GM18517 (cell line): ENCODE results near the gene TMCO2.

ENCODE experiments used
- ATAC-seq: cut with Tn5 transposase; IDR thresholded peaks from one replicate; pipeline ENCODE4 v1.9.1; 2021; ENCODE audit warnings: mild to moderate bottlenecking, moderate library complexity; ENCODE audit not compliant: unreplicated experiment

The TMCO2 gene

GRCh38 chr1:40257313-40257687 lies 9.6 kb downstream of the TMCO2 start:
- no peak for ATAC-seq

GRCh38 chr1:40257688-40258444 lies 10.1 kb downstream of the TMCO2 start, which contains the start of gene ZMPSTE24:
Gene ZMPSTE24, plus strand, starts transcription at chr1:40258236. Its CDS starts 36 bp downstream, at chr1:40258272.
- peak; percentile 89 for ATAC-seq

GRCh38 chr1:40258445-40258769 lies 10.7 kb downstream of the TMCO2 start:
- ATAC-seq, result no peak

GRCh38 chr1:40264354-40264781 lies 16.6 kb downstream of the TMCO2 start:
- ATAC-seq, result no peak

GRCh38 chr1:40265298-40265697 lies 17.6 kb downstream of the TMCO2 start:
- ATAC-seq, result no peak

- no peak for ATAC-seq
Observed at GRCh38 chr1:40265919-40266318, 18.2 kb downstream of the TMCO2 start.

GRCh38 chr1:40266786-40267535 lies 19.2 kb downstream of the TMCO2 start:
- ATAC-seq, result no peak

- ATAC-seq, result no peak
Observed at GRCh38 chr1:40267767-40268187, 20.0 kb downstream of the TMCO2 start.

GRCh38 chr1:40268211-40268610 lies 20.5 kb downstream of the TMCO2 start:
- no peak for ATAC-seq

- ATAC-seq, result no peak
Observed at GRCh38 chr1:40270152-40270834, 22.6 kb downstream of the TMCO2 start.

- no peak for ATAC-seq
Observed at GRCh38 chr1:40272653-40273213, 25.0 kb downstream of the TMCO2 start.

GRCh38 chr1:40273547-40274166 lies 25.9 kb downstream of the TMCO2 start:
- no peak for ATAC-seq

- no peak for ATAC-seq
Observed at GRCh38 chr1:40274331-40274730, 26.6 kb downstream of the TMCO2 start.

GRCh38 chr1:40276122-40276521 lies 28.4 kb downstream of the TMCO2 start:
- no peak for ATAC-seq

- no peak for ATAC-seq
Observed at GRCh38 chr1:40281853-40282252, 34.1 kb downstream of the TMCO2 start.

GRCh38 chr1:40291293-40291692 lies 43.6 kb downstream of the TMCO2 start:
- ATAC-seq, result no peak

GRCh38 chr1:40299366-40300248 lies 51.9 kb downstream of the TMCO2 start:
- no peak for ATAC-seq

GRCh38 chr1:40300249-40300567 lies 52.5 kb downstream of the TMCO2 start:
- no peak for ATAC-seq

GRCh38 chr1:40300651-40301050 lies 52.9 kb downstream of the TMCO2 start:
- no peak for ATAC-seq

GRCh38 chr1:40301066-40301465 lies 53.3 kb downstream of the TMCO2 start:
- no peak for ATAC-seq
